Kidney tubule cell (primary cell): ENCODE data around the gene IZUMO4.
"Not testable (repeated sequence)": the region's sequence is repeated elsewhere in the genome, so short reads cannot be mapped to it uniquely, and the experiment has no call there.

Source experiments
- DNase-seq: peaks from one replicate; pipeline ENCODE4 v3.0.0-alpha.2; 2018; ENCODE audit warnings: low spot score

Gene IZUMO4

DNA sequence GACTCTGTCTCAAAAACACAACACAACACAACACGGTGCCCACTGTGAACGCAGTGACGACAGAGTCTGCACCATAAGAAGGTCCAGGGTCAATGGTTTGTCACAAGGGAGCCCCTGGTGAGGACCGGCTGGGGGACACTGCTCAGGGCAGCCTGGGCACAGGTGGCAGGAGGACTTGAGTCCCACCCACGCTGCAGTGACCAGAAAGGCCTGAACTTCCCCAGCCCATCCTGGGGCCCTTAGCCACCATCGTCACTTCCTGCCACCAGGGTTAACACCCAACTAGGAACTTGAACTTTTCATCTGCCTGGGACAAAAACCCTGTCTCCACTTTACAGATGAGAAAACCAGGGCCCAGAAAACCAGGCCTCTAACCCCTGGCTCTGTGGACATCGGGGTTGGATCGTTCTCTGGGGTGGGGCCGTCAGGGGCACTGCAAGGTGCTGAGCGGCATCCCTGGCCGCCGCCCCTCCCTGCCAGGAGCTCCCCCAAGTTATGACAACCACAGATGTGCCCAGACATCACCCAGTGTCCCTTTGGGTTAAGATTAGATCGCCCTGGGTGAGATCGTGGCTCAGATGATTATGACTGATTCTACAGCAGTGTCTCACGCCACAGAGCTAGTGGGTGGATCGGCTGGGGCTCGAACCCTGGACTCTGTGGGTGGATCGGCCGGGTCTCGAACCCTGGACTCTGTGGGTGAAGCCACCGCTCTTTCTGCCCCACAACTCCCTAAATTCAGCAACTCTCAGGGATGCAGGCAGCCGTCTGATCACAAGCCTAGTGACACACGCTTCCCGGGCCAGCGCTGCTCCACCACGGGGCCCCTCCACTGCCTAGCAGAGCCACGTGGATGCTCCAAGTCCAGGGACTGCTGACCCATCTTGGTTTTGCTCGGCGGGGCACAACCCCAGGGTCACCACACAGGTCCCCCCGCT is 14.6 kb upstream of the IZUMO4 start:
- DNase-seq = no peak

DNA sequence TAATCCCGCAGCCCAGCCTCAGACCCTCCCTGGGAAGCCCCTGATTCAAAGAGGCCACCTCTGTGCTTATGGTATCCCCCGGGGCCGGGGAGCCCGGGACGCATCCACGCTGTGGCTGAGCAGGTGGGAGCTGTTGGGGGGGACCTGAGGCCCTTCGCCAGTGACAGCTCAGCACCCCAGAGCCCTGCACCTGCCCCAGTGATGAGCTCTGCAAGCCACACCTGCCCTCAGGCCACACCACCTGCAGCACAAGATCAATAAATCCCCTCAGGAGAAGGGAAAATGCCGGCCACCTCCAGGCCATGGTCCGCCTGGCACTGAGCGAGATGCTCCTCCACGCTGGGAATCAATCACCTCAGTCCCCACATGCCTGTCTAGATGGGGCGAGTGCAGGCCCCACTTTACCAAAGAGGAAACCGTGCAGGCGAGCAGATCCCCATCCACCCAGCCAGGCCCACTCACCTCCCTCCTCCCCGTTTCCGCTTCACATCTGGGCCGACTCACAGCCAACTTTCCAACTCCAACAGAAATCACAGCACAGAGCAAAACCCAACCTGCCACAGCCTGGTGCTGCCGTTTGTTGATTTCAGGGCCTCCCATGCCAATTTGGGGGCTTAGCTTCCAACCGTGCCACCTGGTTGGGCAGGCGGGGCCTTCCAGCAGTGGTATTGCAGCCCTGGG is 13.4 kb upstream of the IZUMO4 start:
- DNase-seq = no peak

DNA sequence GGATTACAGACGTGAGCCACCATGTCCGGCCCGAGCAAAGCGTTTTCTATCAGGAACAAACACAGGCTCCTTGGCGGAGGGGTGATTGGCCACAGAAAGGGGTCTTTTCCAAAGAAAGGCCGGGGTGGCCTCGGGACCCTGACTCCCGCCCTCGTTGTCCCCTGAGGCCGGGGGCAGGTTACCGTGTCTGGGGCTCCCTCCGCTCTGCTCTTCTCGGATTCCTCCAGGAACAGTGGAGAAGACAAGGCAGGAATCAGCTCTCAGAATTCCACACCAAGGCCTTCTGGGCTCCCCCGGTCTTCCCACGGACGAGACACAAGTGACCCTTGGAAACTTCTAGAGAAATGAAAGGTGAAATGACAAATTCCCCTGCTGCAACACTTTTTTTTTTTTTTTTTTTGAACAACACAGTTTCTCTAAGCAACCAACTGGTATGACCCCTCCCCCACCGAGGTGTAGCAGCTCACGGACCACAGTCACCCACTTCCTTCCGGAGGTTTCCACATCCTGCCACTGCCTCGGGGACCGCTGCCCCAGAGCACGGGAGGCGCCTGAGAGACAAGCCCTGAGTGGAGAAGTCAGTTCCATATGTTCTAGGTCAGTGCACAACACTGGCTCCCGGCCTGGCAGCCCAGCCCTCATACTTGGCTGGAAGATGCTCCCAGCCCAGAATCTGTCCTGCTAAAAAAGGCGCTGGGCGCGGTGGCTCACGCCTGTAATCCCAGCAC is 11.6 kb upstream of the IZUMO4 start:
- DNase-seq = peak; percentile 79

DNA sequence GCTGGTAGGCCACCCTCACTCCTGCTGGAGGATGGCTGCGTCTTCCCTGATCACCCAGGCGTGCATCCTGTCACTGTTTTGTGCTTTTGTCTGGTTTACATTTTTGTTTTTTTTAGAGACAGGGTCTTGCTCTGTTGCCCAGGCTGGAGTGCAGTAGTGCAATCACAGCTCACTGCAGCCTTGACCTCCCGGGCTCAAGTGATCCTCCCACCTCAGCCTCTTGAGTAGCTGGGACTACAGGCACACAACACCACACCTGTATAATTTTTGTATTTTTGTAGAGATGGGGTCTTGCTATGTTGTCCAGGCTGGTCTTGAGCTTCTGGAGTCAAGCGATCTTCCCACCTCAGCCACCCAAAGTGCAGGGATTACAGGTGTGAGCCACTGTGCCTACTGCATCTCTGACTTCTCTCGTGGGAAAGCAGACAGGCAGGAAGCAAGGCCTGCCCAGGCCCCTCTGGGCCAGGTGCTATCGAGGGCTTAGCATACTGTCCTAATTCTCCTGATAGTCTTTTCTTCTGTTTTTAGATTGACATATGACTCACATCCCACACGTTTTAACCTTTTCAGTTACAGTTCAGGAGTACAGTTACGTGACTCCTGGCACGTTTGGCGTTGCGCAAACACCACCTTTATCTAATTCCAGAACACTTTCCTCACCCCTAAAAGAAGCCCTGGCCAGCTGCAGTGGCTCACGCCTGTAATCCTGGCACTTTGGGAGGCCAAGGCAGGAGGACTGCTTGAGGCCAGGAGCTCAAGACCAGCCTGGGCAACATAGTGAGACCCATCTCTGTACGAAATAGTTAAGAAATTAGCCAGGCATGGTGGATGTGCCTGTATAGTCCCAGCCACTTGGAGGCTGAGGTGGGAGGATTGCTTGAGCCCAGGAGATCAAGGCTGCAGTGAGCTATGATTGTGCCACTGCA is 9.8 kb upstream of the IZUMO4 start:
- DNase-seq = peak; percentile 43

DNA sequence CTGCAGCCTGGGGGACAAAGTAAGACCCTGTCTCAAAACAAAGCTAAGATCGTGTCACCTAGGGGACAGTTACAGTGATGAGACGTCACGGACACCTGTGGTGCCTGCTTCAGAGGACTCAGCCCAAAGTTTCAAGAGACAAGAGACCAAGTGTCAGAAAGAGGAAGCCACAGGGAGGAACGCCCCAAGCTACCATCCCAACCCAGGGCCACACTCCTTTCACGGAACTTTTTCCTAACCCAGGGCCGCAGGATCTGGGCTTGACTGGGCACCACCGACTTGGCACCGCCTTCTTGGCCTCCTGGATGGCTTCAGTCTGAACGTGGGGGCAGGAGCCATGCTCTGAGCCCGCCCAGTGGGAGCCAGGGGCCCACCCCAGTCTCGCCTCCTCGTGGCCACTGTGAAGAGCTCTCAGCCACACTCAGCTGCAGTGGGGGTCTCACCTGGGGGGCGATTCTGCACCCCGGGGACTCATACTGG is 9.1 kb upstream of the IZUMO4 start:
- no peak for DNase-seq

DNA sequence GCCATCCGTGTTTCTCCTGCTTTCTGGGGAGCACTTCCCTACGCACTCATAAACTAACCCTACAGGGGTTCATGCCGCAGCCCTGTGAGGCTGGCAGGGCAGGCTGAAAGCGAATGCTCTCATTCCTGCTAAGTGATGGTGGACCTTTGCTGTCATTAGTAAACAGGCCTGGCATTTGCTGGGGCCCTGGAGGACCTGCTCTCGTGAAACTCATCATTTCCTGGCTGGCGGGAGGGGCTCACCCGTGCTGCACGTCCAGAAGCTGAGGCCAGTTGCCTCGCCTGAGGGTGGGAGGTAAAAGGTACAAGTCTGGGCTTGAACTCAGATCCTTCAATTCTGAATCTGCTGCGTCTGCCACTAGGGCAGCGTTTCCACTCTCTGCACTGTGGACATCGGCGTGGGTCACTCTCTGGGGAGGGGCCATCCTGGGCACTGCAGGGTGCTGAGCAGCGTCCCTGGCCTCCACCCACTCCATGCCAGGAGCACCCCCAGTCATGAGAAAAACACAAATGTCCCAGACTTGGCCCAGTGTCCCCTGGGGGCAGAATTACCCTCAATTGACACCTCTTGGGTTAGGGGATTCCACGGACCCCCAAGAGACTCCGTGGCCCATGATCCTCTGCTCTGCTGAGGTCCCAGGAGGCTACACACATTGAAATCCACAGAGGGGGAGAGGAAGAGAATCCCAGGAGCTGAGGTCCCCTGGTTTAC is 7.6 kb upstream of the IZUMO4 start:
- no peak for DNase-seq

DNA sequence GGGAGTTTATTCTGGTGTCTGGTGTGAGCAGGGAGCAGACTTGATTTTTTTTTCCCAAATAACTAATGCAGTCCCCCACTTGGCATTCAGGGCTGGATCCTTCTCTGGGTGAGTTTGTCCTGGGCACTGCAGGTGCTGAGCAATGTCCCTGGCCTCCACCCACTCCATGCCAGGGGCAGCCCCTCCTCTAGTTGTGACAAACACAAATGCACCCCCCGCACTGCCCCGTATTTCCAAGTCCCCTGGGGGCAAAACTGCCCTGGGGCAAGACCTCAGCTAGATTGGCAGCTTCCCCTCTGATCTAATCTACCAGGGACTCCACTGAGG is 7.0 kb upstream of the IZUMO4 start:
- DNase-seq = no peak

DNA sequence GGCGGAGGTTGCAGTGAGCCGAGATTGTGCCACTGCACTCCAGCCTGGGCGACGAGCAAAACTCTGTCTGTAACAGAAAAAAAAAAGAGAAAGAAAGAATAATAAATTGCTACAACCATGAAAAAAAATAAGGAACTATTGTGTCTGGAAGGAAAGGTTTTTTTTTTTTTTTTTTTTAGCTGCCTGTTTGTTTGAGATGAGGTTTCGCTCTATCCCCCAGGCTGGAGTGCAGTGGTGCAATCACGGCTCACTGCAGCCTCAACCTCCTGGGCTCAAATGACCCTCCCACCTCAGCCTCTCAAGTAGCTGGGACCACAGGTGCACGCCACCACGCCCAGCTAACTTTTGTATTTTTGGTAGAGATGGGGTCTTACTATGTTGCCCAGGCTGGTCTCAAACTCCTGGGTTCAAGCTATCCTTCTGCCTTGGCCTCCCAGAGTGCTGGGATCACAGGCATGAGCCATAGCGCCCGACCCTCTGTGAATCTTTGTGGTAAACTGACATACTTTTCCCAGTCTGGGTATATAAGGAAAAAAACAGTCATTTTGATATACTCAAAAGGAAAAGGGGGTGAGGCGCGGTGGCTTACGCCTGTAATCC is 4.7 kb upstream of the IZUMO4 start:
- DNase-seq = not testable (repeated sequence)

DNA sequence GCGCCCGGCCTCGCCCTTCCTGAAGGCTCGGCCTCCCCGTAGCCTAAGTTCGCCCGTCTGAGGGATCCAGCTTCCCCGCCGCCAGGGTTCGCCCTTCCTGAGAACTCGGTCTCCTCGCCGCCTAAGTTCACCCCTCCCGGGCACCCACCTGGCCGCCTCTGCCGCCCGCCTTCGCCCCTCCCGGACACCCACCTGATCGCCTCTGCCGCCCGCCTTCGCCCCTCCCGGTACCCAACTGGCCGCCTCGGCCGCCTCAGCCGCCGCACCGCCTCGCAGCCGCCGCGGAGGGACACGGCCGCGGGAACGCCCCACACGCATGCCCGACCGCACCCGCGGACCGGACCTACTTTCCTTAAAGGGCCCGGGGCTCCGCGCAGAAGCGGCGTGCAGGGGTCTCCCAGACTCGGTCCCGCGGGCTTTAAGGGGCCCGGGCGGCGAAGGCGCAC is 658 bp upstream of the IZUMO4 start, which contains the start of gene MOB3A:
MOB3A (minus strand) TSS at position 293 of the 446 bp plus-strand sequence. CDS start 17,766 bp downstream, outside the sequence.
- peak; percentile 94 for DNase-seq

DNA sequence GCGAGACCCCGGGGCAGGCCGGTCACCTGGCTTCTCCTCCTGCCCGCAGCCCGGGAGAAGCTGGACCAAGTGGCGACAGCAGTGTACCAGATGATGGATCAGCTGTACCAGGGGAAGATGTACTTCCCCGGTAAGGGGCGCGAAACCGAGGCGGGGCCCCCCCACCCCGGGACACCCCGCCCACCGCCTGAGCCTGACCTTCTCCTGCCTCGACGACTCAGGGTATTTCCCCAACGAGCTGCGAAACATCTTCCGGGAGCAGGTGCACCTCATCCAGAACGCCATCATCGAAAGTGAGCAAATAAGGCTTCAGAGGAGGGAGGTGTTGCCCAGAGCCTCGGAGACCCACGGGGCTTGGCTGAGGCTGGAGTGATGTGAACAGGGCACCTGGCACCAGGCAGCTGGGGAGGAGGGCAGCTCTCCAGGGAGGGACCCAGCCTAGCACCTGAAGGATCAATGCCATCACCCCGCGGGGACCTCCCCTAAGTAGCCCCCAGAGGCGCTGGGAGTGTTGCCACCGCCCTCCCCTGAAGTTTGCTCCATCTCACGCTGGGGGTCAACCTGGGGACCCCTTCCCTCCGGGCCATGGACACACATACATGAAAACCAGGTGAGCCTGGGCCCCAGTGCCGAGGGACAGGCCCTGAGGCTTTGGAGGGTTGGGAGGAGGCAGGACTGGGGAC is 629 bp downstream of the IZUMO4 start:
- peak; percentile 42 for DNase-seq

DNA sequence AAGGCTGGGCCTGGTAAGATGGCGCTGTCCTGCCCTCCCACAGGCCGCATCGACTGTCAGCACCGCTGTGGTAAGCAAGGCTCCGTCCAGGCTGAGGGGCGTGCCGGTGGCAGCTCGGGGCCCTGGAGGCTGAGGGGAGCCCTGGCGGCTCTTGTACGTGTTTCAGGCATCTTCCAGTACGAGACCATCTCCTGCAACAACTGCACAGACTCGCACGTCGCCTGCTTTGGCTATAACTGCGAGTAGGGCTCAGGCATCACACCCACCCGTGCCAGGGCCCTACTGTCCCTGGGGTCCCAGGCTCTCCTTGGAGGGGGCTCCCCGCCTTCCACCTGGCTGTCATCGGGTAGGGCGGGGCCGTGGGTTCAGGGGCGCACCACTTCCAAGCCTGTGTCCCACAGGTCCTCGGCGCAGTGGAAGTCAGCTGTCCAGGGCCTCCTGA is 1.2 kb downstream of the IZUMO4 start:
- no peak for DNase-seq

DNA sequence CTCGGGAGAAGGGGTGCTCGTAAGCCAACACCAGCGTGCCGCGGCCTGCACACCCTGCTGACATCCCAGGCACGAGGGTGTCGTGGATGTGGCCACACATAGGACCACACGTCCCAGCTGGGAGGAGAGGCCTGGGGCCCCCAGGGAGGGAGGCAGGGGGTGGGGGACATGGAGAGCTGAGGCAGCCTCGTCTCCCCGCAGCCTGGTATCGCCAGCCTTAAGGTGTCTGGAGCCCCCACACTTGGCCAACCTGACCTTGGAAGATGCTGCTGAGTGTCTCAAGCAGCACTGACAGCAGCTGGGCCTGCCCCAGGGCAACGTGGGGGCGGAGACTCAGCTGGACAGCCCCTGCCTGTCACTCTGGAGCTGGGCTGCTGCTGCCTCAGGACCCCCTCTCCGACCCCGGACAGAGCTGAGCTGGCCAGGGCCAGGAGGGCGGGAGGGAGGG is 2.4 kb downstream of the IZUMO4 start:
- no peak for DNase-seq

DNA sequence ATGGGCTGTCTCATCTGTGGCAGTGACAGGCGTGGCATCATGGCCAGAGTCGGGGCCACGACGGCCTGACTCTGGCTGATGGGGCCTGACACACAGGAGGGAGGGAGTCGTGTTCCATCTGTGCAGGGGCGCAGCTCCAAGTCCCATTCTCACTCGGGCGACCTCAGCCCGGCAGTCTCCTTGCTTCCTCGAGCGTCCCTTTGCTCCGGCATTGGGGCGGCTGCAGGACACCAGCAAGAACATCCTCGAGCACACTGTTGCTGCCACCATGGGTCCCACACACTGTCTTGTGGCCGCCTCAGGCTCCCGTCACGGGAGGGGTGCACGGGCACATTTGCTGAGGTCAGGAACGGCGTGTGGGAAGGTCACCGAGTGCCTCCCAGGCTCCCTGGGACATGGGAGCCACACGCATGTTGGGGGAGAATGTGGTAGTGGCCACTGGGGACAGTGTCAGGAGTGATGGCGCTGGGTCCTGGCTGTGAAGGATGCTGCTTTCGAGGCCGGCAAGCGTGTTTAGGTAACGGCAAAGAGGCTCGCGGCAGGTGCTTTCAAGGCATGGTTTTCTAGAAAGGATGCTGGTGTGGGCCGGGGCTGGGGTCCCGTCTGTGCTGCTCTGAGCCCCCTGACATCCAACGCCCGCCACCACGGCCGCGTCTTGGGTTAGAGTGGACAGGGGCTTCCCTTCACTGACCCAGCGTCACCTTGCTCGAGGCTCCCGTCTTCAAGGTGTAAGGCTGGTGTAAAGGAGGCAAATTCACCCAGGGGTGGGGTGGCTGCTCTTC is 3.4 kb downstream of the IZUMO4 start:
- DNase-seq = no peak

DNA sequence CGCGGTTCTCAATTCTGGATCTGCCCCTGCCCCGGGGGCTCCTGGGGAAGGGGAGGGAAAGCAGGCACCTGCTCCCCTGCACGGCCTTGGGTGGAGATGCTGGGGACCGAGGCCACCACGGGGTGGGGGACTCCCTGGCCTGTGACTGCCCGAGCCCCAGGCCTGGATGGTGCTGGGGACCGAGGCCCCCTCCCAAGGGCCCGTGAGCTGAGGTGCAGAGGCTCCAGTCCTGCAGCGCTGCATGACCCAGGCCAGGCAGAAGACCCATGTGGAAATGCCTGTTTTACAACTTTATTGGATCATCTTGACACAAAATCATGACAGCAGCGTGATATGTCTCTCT is 4.0 kb downstream of the IZUMO4 start:
- no peak for DNase-seq

DNA sequence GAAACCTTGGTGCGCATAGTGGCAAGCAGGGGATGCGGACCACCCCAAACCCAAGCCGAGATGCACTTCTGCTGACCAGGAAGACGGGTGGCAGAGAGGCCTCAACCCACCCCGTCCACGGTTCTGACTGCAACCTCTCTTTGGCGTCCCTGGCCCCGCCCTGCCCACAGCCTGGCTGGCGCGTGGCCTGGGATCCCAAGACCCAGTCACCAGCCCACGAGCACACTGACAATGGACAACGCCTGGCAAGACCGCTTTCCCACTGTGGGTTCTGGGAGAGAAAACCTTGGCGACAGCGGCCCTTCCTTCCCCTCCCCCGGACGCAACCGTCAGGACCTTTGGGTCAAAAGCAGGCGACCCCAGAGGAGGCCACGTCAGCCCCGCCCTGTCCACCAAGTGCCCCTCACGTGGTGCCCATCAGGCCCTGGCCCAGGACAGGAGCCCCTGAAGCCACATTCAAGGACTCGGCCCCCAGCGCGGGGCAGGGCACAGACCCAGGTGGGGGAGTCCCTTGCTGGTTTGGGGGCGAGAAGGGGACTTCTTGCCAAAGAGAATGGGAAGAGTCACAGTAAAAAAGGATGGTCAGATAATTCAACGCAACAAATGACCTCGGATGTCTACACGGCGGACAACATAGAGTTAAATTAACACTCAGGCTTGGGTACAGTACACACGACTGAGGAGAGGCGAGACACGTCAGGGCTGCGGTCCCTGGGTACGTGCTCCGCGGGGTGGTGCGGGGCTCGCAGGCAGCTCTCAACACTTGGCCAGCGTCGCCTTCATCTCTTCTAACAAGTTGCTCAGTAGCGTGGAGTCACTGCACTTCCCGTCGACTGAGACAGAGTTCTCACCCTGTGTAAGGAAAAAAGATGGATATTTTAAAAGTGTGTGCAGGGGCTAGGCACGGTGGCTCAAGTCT is 5.0 kb downstream of the IZUMO4 start:
- no peak for DNase-seq

DNA sequence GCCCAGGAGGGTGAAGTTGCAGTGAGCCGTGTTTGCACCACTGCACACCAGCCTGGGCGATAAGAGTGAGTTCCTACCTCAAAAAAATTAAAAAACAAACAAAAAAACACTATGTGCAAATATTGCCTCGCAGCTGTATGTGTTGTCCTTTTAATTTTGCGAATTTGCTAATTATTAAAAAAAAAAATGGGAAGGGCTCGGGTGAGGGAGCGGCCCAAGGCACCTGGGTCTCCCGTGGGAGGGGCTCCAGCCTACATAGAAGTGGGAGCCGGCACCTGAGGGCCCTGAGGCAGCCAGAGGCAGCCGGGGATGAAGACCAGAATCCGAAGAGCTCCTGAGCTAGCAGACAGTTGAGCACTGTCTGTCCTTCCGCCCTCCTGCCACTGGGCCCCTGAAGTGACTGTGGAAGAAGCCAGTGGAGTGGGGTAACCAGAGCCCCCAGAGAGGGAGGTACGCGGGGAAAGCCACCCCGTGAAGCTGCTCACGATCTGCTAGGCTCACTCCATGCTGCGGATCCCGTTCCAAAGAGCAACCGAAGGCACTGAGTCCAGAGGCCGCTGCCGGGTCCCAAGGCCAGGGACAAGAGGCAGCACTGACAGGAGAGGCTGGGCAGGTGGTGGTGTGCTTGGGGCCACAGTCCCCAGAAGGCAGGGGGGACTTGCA is 6.5 kb downstream of the IZUMO4 start:
- DNase-seq = no peak
